PC-3 (cell line): ENCODE data around the gene MRPL28. TPM values are rescaled to one million over a fixed set of nuclear protein-coding genes. Genes with fewer than 3 reads are reported as not detected.
"Not testable (repeated sequence)": the region's sequence is repeated elsewhere in the genome, so short reads cannot be mapped to it uniquely, and the experiment has no call there.

Source experiments
- ATAC-seq: fragments of 200-7000 bp; cut with Tn5 transposase; 2 replicates; pipeline ENCODE4 v1.9.1; 2020; ENCODE audit warnings: mild to moderate bottlenecking, moderate library complexity
- BruUV-seq: library from RNA; stranded (reverse); fragments of 400-500 nt; replicated peaks from 2 replicates; lab custom pipeline; 2021; lab: Mats Ljungman, UMichigan
- CTCF ChIA-PET: fragments of 300-600 bp; sonication (Branson Sonifier 250); formaldehyde crosslinking; loops from one replicate; lab custom pipeline; 2022; ENCODE audit warnings: antibody characterized with exemption; lab: Charles Lee
- POLR2A ChIA-PET: fragments of 300-600 bp; sonication (Branson Sonifier 250); formaldehyde crosslinking; loops from one replicate; lab custom pipeline; 2022; ENCODE audit warnings: antibody characterized with exemption; ENCODE audit not compliant: unreplicated experiment; lab: Charles Lee
- DNase-seq: peaks from one replicate; pipeline ENCODE4 v3.0.0-alpha.2; 2015
- H2AFZ ChIP-seq: fragments of 300-600 bp; sonication (generic); 2 replicates; pipeline ENCODE4 v1.6.0; 2016; ENCODE audit warnings: antibody characterized with exemption, low read length
- H3F3A ChIP-seq: fragments of 300-600 bp; sonication (generic); one replicate; pipeline ENCODE4 v1.6.0; 2017; ENCODE audit warnings: antibody characterized with exemption, low read length, control low read depth, mild to moderate bottlenecking; ENCODE audit not compliant: unreplicated experiment
- H3K27ac ChIP-seq: fragments of 300-600 bp; sonication (generic); 2 replicates; pipeline ENCODE4 v1.5.1; 2016; ENCODE audit warnings: mild to moderate bottlenecking, low read length
- H3K27me3 ChIP-seq: fragments of 300-600 bp; sonication (generic); 2 replicates; pipeline ENCODE4 v1.6.1; 2016; ENCODE audit warnings: low read length, mixed read lengths
- H3K36me3 ChIP-seq: fragments of 300-600 bp; sonication (generic); 2 replicates; pipeline ENCODE4 v1.6.1; 2016; ENCODE audit warnings: low read depth, mixed run types, low read length, mixed read lengths
- H3K4me1 ChIP-seq: fragments of 300-600 bp; sonication (generic); 2 replicates; pipeline ENCODE4 v1.5.1; 2016; ENCODE audit warnings: low read length; ENCODE audit not compliant: insufficient read depth
- H3K4me2 ChIP-seq: fragments of 300-600 bp; sonication (generic); 2 replicates; pipeline ENCODE4 v1.6.0; 2016; ENCODE audit warnings: low read length
- H3K4me3 ChIP-seq: fragments of 300-600 bp; sonication (generic); 2 replicates; pipeline ENCODE4 v1.5.1; 2016; ENCODE audit warnings: mild to moderate bottlenecking, low read length, mixed read lengths
- H3K79me2 ChIP-seq: fragments of 300-600 bp; sonication (generic); 2 replicates; pipeline ENCODE4 v1.6.1; 2017; ENCODE audit warnings: low read length, mixed read lengths
- H3K9ac ChIP-seq: fragments of 300-600 bp; sonication (generic); 2 replicates; pipeline ENCODE4 v1.6.0; 2016; ENCODE audit warnings: mild to moderate bottlenecking, low read length
- H3K9me2 ChIP-seq: fragments of 300-600 bp; sonication (generic); replicated peaks from 2 replicates; pipeline ENCODE4 v1.6.1; 2016; ENCODE audit warnings: mixed run types, low read length, mixed read lengths
- H3K9me3 ChIP-seq: fragments of 300-600 bp; sonication (generic); 2 replicates; pipeline ENCODE4 v1.6.1; 2016; ENCODE audit warnings: low read length, mixed read lengths
- H4K20me1 ChIP-seq: fragments of 300-600 bp; sonication (generic); 2 replicates; pipeline ENCODE4 v1.6.1; 2016; ENCODE audit warnings: low read length, mixed read lengths
- CTCF ChIP-seq: fragments of 300-600 bp; sonication (generic); conservative IDR thresholded peaks from 2 replicates; pipeline ENCODE4 v1.5.1; 2017; ENCODE audit warnings: antibody characterized with exemption, low read depth, mild to moderate bottlenecking, low read length
- EZH2 ChIP-seq: fragments of 300-600 bp; sonication (generic); IDR thresholded peaks from one replicate; pipeline ENCODE4 v1.6.1; 2017; ENCODE audit warnings: antibody characterized with exemption, mild to moderate bottlenecking, low read length; ENCODE audit not compliant: unreplicated experiment
- EZH2phosphoT487 ChIP-seq: fragments of 300-600 bp; sonication (generic); IDR thresholded peaks from 2 replicates; pipeline ENCODE4 v1.6.1; 2018; ENCODE audit warnings: mild to moderate bottlenecking, antibody characterized with exemption, low read length, borderline replicate concordance
- intact Hi-C: fragments of 100-400 bp; cut with micrococcal nuclease; formaldehyde crosslinking; loops from 2 replicates; pipeline ENCODE4 v1.9.0; 2023
- total RNA-seq: library from RNA; depleted of rRNA; stranded (reverse); fragments of >200 nt; gene quantifications from 2 replicates; pipeline ENCODE4 v1.2.3, GENCODE V29; 2014

The MRPL28 gene
- total RNA-seq, 1 experiment from 2014 or later, result 154 TPM

GRCh38 chr16:389352-389751 is 19.0 kb upstream of the MRPL28 start:
- ATAC-seq, result no peak
- no peak overlapping the region for H2AFZ ChIP-seq
- no peak overlapping the region for H3K27ac ChIP-seq
- H3K36me3 ChIP-seq, result no peaks in the 10 kb centered on the region
- POLR2A ChIA-PET, result no interaction called here
- intact Hi-C loops, result no loop called here
- BruUV-seq, result no TSS peak
- TF ChIP-seq EZH2 (no peak), CTCF (no peak), EZH2phosphoT487 (no peak)
- H3K9ac ChIP-seq, result no peak overlapping the region
- H3K4me1 ChIP-seq, result no peaks in the 10 kb centered on the region
- H3K9me3 ChIP-seq, result no peaks in the 10 kb centered on the region
- H3K79me2 ChIP-seq, result no peaks in the 10 kb centered on the region
- H3K4me2 ChIP-seq, result no peak overlapping the region
- H4K20me1 ChIP-seq, result no peaks in the 10 kb centered on the region
- H3K4me3 ChIP-seq, result no peak overlapping the region
- H3K27me3 ChIP-seq, result no peaks in the 10 kb centered on the region
- no peak for DNase-seq
- no peaks in the 10 kb centered on the region for H3K9me2 ChIP-seq
- CTCF ChIA-PET, result no interaction called here
- no peaks in the 10 kb centered on the region for H3F3A ChIP-seq

- intact Hi-C loops, H3K27ac ChIP-seq, POLR2A ChIA-PET: not testable (repeated sequence)
Observed at GRCh38 chr16:387761-388666, 17.7 kb upstream of the MRPL28 start.

More at GRCh38 chr16:387761-388666, 17.7 kb upstream of the MRPL28 start:
- TF ChIP-seq CTCF, result 0 out of 2 replicates have a peak, but pooled peaks have one; percentile 10
- Histone ChIP-seq H3K4me1 (peaks cover 11% of the 10 kb centered on the region), H2AFZ (peak overlapping the region; percentile 67; the same call in 1 of the 2 replicates), H3K4me2 (peak overlapping the region; percentile 51; the same call in 1 of the 2 replicates)
- H3K79me2 ChIP-seq, CTCF ChIA-PET, H3K9me2 ChIP-seq, BruUV-seq, DNase-seq, H3F3A ChIP-seq, H3K27me3 ChIP-seq, H3K9me3 ChIP-seq, ATAC-seq, H3K4me3 ChIP-seq, H3K36me3 ChIP-seq, H4K20me1 ChIP-seq, H3K9ac ChIP-seq: not testable (repeated sequence)
